Measurements from ENCODE around the gene RPRML.
"Not testable (repeated sequence)": the region's sequence is repeated elsewhere in the genome, so short reads cannot be mapped to it uniquely, and the experiment has no call there.

The RPRML gene

GRCh38 chr17:46962374-46962790 lies 16.7 kb downstream of the RPRML start:
- no peak for TF ChIP-seq SP1 (IDR thresholded peaks at IDR 0.05)
- TF ChIP-seq L3MBTL2 (conservative IDR thresholded peaks at IDR 0.05), result no peak
- no peak for TF ChIP-seq BHLHE40 (IDR thresholded peaks at IDR 0.05; ENCODE audit: borderline replicate concordance)
- no peak for TF ChIP-seq ZNF384 (IDR thresholded peaks at IDR 0.05)
- no peak for TF ChIP-seq NFRKB (IDR thresholded peaks at IDR 0.05)
- no peak for TF ChIP-seq FOXK2 (IDR thresholded peaks at IDR 0.05)
- no peak for TF ChIP-seq CTBP1 (IDR thresholded peaks at IDR 0.05; ENCODE audit: borderline replicate concordance)
- no peak for TF ChIP-seq PKNOX1 (IDR thresholded peaks at IDR 0.05)
- no peak for TF ChIP-seq FOXA1 (IDR thresholded peaks at IDR 0.05)
- TF ChIP-seq LEF1 (IDR thresholded peaks at IDR 0.05; ENCODE audit: borderline replicate concordance), result no peak
- no peak for TF ChIP-seq HDGF (IDR thresholded peaks at IDR 0.05; ENCODE audit: borderline replicate concordance)
- TF ChIP-seq ARNT (IDR thresholded peaks at IDR 0.05), result no peak
- no peak for TF ChIP-seq FOXM1 (IDR thresholded peaks at IDR 0.05; ENCODE audit: borderline replicate concordance)
- no peak for TF ChIP-seq ELF4 (IDR thresholded peaks at IDR 0.05)
- ChIA-PET CTCF (interaction anchor here (1.5 kb wide), 1 partner anchor 21 kb away, joined by 4 read pairs; no protein-coding TSS in a partner anchor), POLR2A (no interaction called here)
- DNase-seq (ENCODE audit: extremely low spot score), result no peak

GRCh38 chr17:46960152-46960551 lies 18.9 kb downstream of the RPRML start:
- DNase-seq (ENCODE audit: extremely low spot score), result no peak
- ChIA-PET CTCF (no interaction called here), POLR2A (no interaction called here)

GRCh38 chr17:46958041-46958591 lies 20.9 kb downstream of the RPRML start:
- DNase-seq (ENCODE audit: extremely low spot score), result no peak
- no peak for TF ChIP-seq SP1 (IDR thresholded peaks at IDR 0.05)
- no peak for TF ChIP-seq PKNOX1 (IDR thresholded peaks at IDR 0.05)
- TF ChIP-seq LEF1 (IDR thresholded peaks at IDR 0.05; ENCODE audit: borderline replicate concordance), result no peak
- no peak for TF ChIP-seq SUZ12 (IDR thresholded peaks at IDR 0.05)
- no peak for TF ChIP-seq NFRKB (IDR thresholded peaks at IDR 0.05)
- no peak for TF ChIP-seq CTBP1 (IDR thresholded peaks at IDR 0.05; ENCODE audit: borderline replicate concordance)
- TF ChIP-seq BHLHE40 (IDR thresholded peaks at IDR 0.05; ENCODE audit: borderline replicate concordance), result no peak
- TF ChIP-seq ELF4 (IDR thresholded peaks at IDR 0.05), result no peak
- TF ChIP-seq HDGF (IDR thresholded peaks at IDR 0.05; ENCODE audit: borderline replicate concordance), result no peak
- TF ChIP-seq TARDBP (IDR thresholded peaks at IDR 0.05), result no peak
- TF ChIP-seq L3MBTL2 (conservative IDR thresholded peaks at IDR 0.05), result no peak
- no peak for TF ChIP-seq ARNT (IDR thresholded peaks at IDR 0.05)
- TF ChIP-seq FOXM1 (IDR thresholded peaks at IDR 0.05; ENCODE audit: borderline replicate concordance), result no peak
- TF ChIP-seq ZNF384 (IDR thresholded peaks at IDR 0.05), result no peak
- no peak for TF ChIP-seq FOXK2 (IDR thresholded peaks at IDR 0.05)
- TF ChIP-seq FOXA1 (IDR thresholded peaks at IDR 0.05), result no peak
- CTCF ChIA-PET, result interaction anchor here (2.0 kb wide), 1 partner anchor 15 kb away, joined by 5 read pairs; no protein-coding TSS in a partner anchor
- POLR2A ChIA-PET, result interaction anchor here (1.3 kb wide), 1 partner anchor 125 kb away, joined by 3 read pairs; no protein-coding TSS in a partner anchor

More at GRCh38 chr17:46960152-46960551, 18.9 kb downstream of the RPRML start:
- TF ChIP-seq ZNF384 (IDR thresholded peaks at IDR 0.05) (no peak), L3MBTL2 (conservative IDR thresholded peaks at IDR 0.05) (no peak), TARDBP (IDR thresholded peaks at IDR 0.05) (no peak), PKNOX1 (IDR thresholded peaks at IDR 0.05) (no peak), CTBP1 (IDR thresholded peaks at IDR 0.05; ENCODE audit: borderline replicate concordance) (no peak), LEF1 (IDR thresholded peaks at IDR 0.05; ENCODE audit: borderline replicate concordance) (no peak), FOXK2 (IDR thresholded peaks at IDR 0.05) (no peak), SP1 (IDR thresholded peaks at IDR 0.05) (no peak), HDGF (IDR thresholded peaks at IDR 0.05; ENCODE audit: borderline replicate concordance) (no peak), BHLHE40 (IDR thresholded peaks at IDR 0.05; ENCODE audit: borderline replicate concordance) (no peak), SUZ12 (IDR thresholded peaks at IDR 0.05) (no peak), FOXM1 (IDR thresholded peaks at IDR 0.05; ENCODE audit: borderline replicate concordance) (no peak), ARNT (IDR thresholded peaks at IDR 0.05) (no peak), NFRKB (IDR thresholded peaks at IDR 0.05) (no peak), ELF4 (IDR thresholded peaks at IDR 0.05) (no peak), FOXA1 (IDR thresholded peaks at IDR 0.05) (no peak)

GRCh38 chr17:46953191-46953590 lies 25.9 kb downstream of the RPRML start:
- POLR2A ChIA-PET; CTCF ChIA-PET; DNase-seq (ENCODE audit: extremely low spot score): not testable (repeated sequence)

- CTCF ChIA-PET, result no interaction called here
- DNase-seq (ENCODE audit: extremely low spot score), result no peak
- POLR2A ChIA-PET, result no interaction called here
- TF ChIP-seq ZNF384 (IDR thresholded peaks at IDR 0.05) (no peak), SP1 (IDR thresholded peaks at IDR 0.05) (no peak), FOXA1 (IDR thresholded peaks at IDR 0.05) (no peak), PKNOX1 (IDR thresholded peaks at IDR 0.05) (no peak), TARDBP (IDR thresholded peaks at IDR 0.05) (no peak), HDGF (IDR thresholded peaks at IDR 0.05; ENCODE audit: borderline replicate concordance) (no peak), BHLHE40 (IDR thresholded peaks at IDR 0.05; ENCODE audit: borderline replicate concordance) (no peak), NFRKB (IDR thresholded peaks at IDR 0.05) (no peak), FOXM1 (IDR thresholded peaks at IDR 0.05; ENCODE audit: borderline replicate concordance) (no peak), ELF4 (IDR thresholded peaks at IDR 0.05) (no peak), LEF1 (IDR thresholded peaks at IDR 0.05; ENCODE audit: borderline replicate concordance) (no peak), L3MBTL2 (conservative IDR thresholded peaks at IDR 0.05) (no peak), SUZ12 (IDR thresholded peaks at IDR 0.05) (no peak), ARNT (IDR thresholded peaks at IDR 0.05) (no peak)
Measured at GRCh38 chr17:46952115-46952514, 26.9 kb downstream of the RPRML start.
